Measurements from ENCODE around the gene BBS9. TPM values are rescaled to one million over a fixed set of nuclear protein-coding genes. Genes with fewer than 3 reads are reported as not detected.

Gene BBS9
- polyA plus RNA-seq, 1 donor from 2014 or later: 9.8 TPM

- TF ChIP-seq RAD21 (conservative IDR thresholded peaks at IDR 0.05) (no peak), EP300 (conservative IDR thresholded peaks at IDR 0.05; ENCODE audit: poor library complexity, severe bottlenecking) (no peak), SMC3 (conservative IDR thresholded peaks at IDR 0.05; ENCODE audit: poor library complexity) (no peak), REST (IDR thresholded peaks at IDR 0.05; ENCODE audit: borderline replicate concordance) (no peak), POLR2AphosphoS5 (IDR thresholded peaks at IDR 0.05) (no peak), TAF1 (IDR thresholded peaks at IDR 0.05; ENCODE audit: low read depth) (no peak), CTCF (IDR thresholded peaks at IDR 0.05; ENCODE audit: poor library complexity, severe bottlenecking) (no peak)
- no peaks in the 10 kb centered on the region for H3F3A ChIP-seq (ENCODE audit: insufficient read depth, low read length, poor library complexity, severe bottlenecking)
These were observed 342.4 kb downstream of the BBS9 start for GRCh38 chr7:33471636-33472242.

GRCh38 chr7:33472348-33473025 lies 343.1 kb downstream of the BBS9 start:
- TF ChIP-seq SMC3 (conservative IDR thresholded peaks at IDR 0.05; ENCODE audit: poor library complexity) (no peak), EZH2 (IDR thresholded peaks at IDR 0.05; ENCODE audit: borderline replicate concordance, insufficient read depth, low read length, poor library complexity, severe bottlenecking) (no peak), CTCF (IDR thresholded peaks at IDR 0.05; ENCODE audit: poor library complexity, severe bottlenecking) (no peak), MXI1 (conservative IDR thresholded peaks at IDR 0.05; ENCODE audit: poor library complexity, severe bottlenecking) (no peak), RAD21 (conservative IDR thresholded peaks at IDR 0.05) (no peak), POLR2AphosphoS5 (IDR thresholded peaks at IDR 0.05) (no peak), EP300 (conservative IDR thresholded peaks at IDR 0.05; ENCODE audit: poor library complexity, severe bottlenecking) (no peak), REST (IDR thresholded peaks at IDR 0.05; ENCODE audit: borderline replicate concordance) (no peak), TAF1 (IDR thresholded peaks at IDR 0.05; ENCODE audit: low read depth) (no peak)
- no peak overlapping the region for H3K27ac ChIP-seq (ENCODE audit: low read length)
- H3K9me2 ChIP-seq (ENCODE audit: insufficient read depth, low read length): no peaks in the 10 kb centered on the region
- no peaks in the 10 kb centered on the region for H3K79me2 ChIP-seq (replicated peaks; ENCODE audit: insufficient read depth, low read length)
- H3K9ac ChIP-seq (ENCODE audit: low read length): no peak overlapping the region
- H4K20me1 ChIP-seq (ENCODE audit: insufficient read depth): no peaks in the 10 kb centered on the region
- no peak overlapping the region for H3K4me3 ChIP-seq (ENCODE audit: low read length)
- no peak overlapping the region for H2AFZ ChIP-seq (ENCODE audit: low read depth, low read length)
- H3F3A ChIP-seq (ENCODE audit: insufficient read depth, low read length, poor library complexity, severe bottlenecking): no peaks in the 10 kb centered on the region
- no peaks in the 10 kb centered on the region for H3K27me3 ChIP-seq (ENCODE audit: insufficient read depth, low read depth, low read length)
- H3K4me2 ChIP-seq (ENCODE audit: low read length): no peak overlapping the region
- no peaks in the 10 kb centered on the region for H3K9me3 ChIP-seq (ENCODE audit: low read length)
- no peaks in the 10 kb centered on the region for H3K36me3 ChIP-seq (ENCODE audit: insufficient read depth, low read length)

More at GRCh38 chr7:33471636-33472242, 342.4 kb downstream of the BBS9 start:
- no peak overlapping the region for H3K27ac ChIP-seq (ENCODE audit: low read length)
- no peaks in the 10 kb centered on the region for H4K20me1 ChIP-seq (ENCODE audit: insufficient read depth)
- H2AFZ ChIP-seq (ENCODE audit: low read depth, low read length): no peak overlapping the region
- H3K4me2 ChIP-seq (ENCODE audit: low read length): no peak overlapping the region
- no peaks in the 10 kb centered on the region for H3K9me3 ChIP-seq (ENCODE audit: low read length)
- no peak overlapping the region for H3K4me3 ChIP-seq (ENCODE audit: low read length)
- H3K27me3 ChIP-seq (ENCODE audit: insufficient read depth, low read depth, low read length): no peaks in the 10 kb centered on the region
- H3K36me3 ChIP-seq (ENCODE audit: insufficient read depth, low read length): no peaks in the 10 kb centered on the region
- no peak overlapping the region for H3K9ac ChIP-seq (ENCODE audit: low read length)
- H3K79me2 ChIP-seq (replicated peaks; ENCODE audit: insufficient read depth, low read length): no peaks in the 10 kb centered on the region
- H3K9me2 ChIP-seq (ENCODE audit: insufficient read depth, low read length): no peaks in the 10 kb centered on the region

All from neural cell (in vitro differentiated cells).